ENCODE data around the gene ANO2.

Gene ANO2

GRCh38 chr12:5612556-5613410 is 332.3 kb downstream of the ANO2 start:
- no peak for DNase-seq

- DNase-seq = no peak
Measured at GRCh38 chr12:5611162-5611561, 333.9 kb downstream of the ANO2 start.

GRCh38 chr12:5599378-5599777 is 345.7 kb downstream of the ANO2 start:
- no peak for DNase-seq

GRCh38 chr12:5593998-5594397 is 351.1 kb downstream of the ANO2 start:
- DNase-seq = no peak

- DNase-seq = no peak
Measured at GRCh38 chr12:5593086-5593485, 352.0 kb downstream of the ANO2 start.

- DNase-seq = no peak
Measured at GRCh38 chr12:5592310-5592709, 352.7 kb downstream of the ANO2 start.

- no peak for DNase-seq
Measured at GRCh38 chr12:5590316-5590715, 354.7 kb downstream of the ANO2 start.

GRCh38 chr12:5589054-5589453 is 356.0 kb downstream of the ANO2 start:
- DNase-seq = no peak

GRCh38 chr12:5588591-5588990 is 356.5 kb downstream of the ANO2 start:
- no peak for DNase-seq

GRCh38 chr12:5588176-5588575 is 356.9 kb downstream of the ANO2 start:
- DNase-seq = no peak

GRCh38 chr12:5587711-5588121 is 357.3 kb downstream of the ANO2 start:
- DNase-seq = no peak

GRCh38 chr12:5586201-5586600 is 358.9 kb downstream of the ANO2 start:
- no peak for DNase-seq

GRCh38 chr12:5585178-5585577 is 359.9 kb downstream of the ANO2 start:
- no peak for DNase-seq

- DNase-seq = no peak
Measured at GRCh38 chr12:5584412-5585175, 360.5 kb downstream of the ANO2 start.

GRCh38 chr12:5582541-5582940 is 362.5 kb downstream of the ANO2 start:
- DNase-seq = no peak

- no peak for DNase-seq
Measured at GRCh38 chr12:5582018-5582417, 363.0 kb downstream of the ANO2 start.

- DNase-seq = no peak
Measured at GRCh38 chr12:5581616-5582015, 363.4 kb downstream of the ANO2 start.

GRCh38 chr12:5581019-5581418 is 364.0 kb downstream of the ANO2 start:
- no peak for DNase-seq

GRCh38 chr12:5578775-5579174 is 366.3 kb downstream of the ANO2 start:
- DNase-seq = no peak

- no peak for DNase-seq
Measured at GRCh38 chr12:5577741-5578140, 367.3 kb downstream of the ANO2 start.

GRCh38 chr12:5577211-5577612 is 367.8 kb downstream of the ANO2 start:
- no peak for DNase-seq

- no peak for DNase-seq
Measured at GRCh38 chr12:5575987-5576386, 369.1 kb downstream of the ANO2 start.

GRCh38 chr12:5575232-5575631 is 369.8 kb downstream of the ANO2 start:
- no peak for DNase-seq

- no peak for DNase-seq
Measured at GRCh38 chr12:5573390-5573789, 371.7 kb downstream of the ANO2 start.
